Small intestine (tissue), 7 donors: Measurements from ENCODE around the gene PIGL. TPM values are rescaled to one million over a fixed set of nuclear protein-coding genes. Genes with fewer than 3 reads are reported as not detected.

ENCODE experiments used
- DNase-seq, 2 donors: peaks; one replicate each; pipeline versions ENCODE4 v3.0.0 to v3.0.0-alpha.2; 2013
- FAIRE-seq: peaks from 2 replicates; lab custom pipeline; 2012; peaks lifted over from hg19 to GRCh38; lab: Jason Lieb, UNC
- H3K27ac ChIP-seq, 3 donors: one replicate each; pipeline ENCODE4 v1.5.1; 2013; ENCODE audit warnings: low read length in 2 of 3, mild to moderate bottlenecking in 2 of 3, control low read depth in 1 of 3, inconsistent platforms in 1 of 3, low read depth in 1 of 3, moderate library complexity in 1 of 3
- H3K27me3 ChIP-seq, 3 donors: one replicate each; pipeline ENCODE4 v1.6.1; 2013; ENCODE audit warnings: low read length in 3 of 3, inconsistent platforms in 1 of 3; ENCODE audit not compliant: control insufficient read depth in 3 of 3, insufficient read depth in 3 of 3
- H3K36me3 ChIP-seq, 3 donors: one replicate each; pipeline ENCODE4 v1.6.1; 2013; ENCODE audit warnings: low read length in 3 of 3, inconsistent platforms in 1 of 3, low read depth in 1 of 3, mild to moderate bottlenecking in 1 of 3, moderate library complexity in 1 of 3; ENCODE audit not compliant: control insufficient read depth in 3 of 3, insufficient read depth in 2 of 3
- H3K4me1 ChIP-seq, 3 donors: one replicate each; pipeline ENCODE4 v1.6.1; 2013; ENCODE audit warnings: low read length in 2 of 3, inconsistent platforms in 1 of 3, low read depth in 1 of 3, mild to moderate bottlenecking in 1 of 3, moderate library complexity in 1 of 3; ENCODE audit not compliant: control insufficient read depth in 3 of 3, insufficient read depth in 2 of 3
- H3K4me3 ChIP-seq, 3 donors: one replicate each; pipeline ENCODE4 v1.5.1; 2013; ENCODE audit warnings: low read length in 3 of 3, control low read depth in 1 of 3, inconsistent platforms in 1 of 3, low read depth in 1 of 3, mild to moderate bottlenecking in 1 of 3, moderate library complexity in 1 of 3
- H3K9me3 ChIP-seq, 2 donors: one replicate each; pipeline ENCODE4 v1.6.1; 2013; ENCODE audit warnings: low read depth in 1 of 2, low read length in 1 of 2; ENCODE audit not compliant: control insufficient read depth in 2 of 2, insufficient read depth in 1 of 2
- WGBS, 3 donors: extraction: QIAGEN DNeasy Blood & Tissue Kit; methylation state at CpG; one replicate each; pipeline ENCODE4 v1.1.7; 2013; 5-methylcytosine and 5-hydroxymethylcytosine counted together
- polyA plus RNA-seq, 4 donors: library from polyadenylated mRNA; stranded (reverse) in 3 of 4; unstranded in 1 of 4; fragments of 200-250 nt in 3 of 4; fragments of 120-200 nt in 1 of 4; gene quantifications; one replicate each; pipeline versions ENCODE4 v1.2.1 to v1.2.3, GENCODE V29; 2013
- donor health status: healthy with polysubstance abuse.
- donor health status: control.
- donor health status: control.
- donor health status: Bipolar disorder and iron deficiency.
- donor health status: healthy.

Gene PIGL
- polyA plus RNA-seq, 4 donors, result 19.0 to 43.1 (median 25.9) TPM

DNA sequence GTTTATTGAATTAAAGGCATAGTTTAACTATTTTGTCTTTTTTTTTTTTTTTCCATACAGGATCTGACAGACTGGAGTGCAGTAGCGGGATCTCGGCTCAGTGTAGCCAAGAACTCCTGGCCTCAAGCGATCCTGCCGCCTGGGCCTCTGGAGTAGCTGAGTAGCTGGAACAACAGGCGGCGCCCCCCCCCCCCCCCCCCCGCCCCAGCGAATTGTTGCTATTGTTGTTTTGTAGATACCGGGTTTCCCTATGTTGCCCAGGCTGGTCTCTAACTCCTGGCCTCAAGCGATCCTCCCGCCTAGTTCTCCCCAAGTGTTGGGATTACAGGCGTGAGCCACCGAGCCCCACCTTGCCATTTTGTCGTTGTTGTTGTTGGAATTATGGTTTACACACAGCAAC, 137.6 kb downstream of the PIGL start:
- no peak for FAIRE-seq
- H3K27me3 ChIP-seq, result no peaks in the 10 kb centered on the region
- WGBS, 3 donors, result 91 to 98% (median 95%) methylated on average over 12 to 14 of the region's 14 CpGs

DNA sequence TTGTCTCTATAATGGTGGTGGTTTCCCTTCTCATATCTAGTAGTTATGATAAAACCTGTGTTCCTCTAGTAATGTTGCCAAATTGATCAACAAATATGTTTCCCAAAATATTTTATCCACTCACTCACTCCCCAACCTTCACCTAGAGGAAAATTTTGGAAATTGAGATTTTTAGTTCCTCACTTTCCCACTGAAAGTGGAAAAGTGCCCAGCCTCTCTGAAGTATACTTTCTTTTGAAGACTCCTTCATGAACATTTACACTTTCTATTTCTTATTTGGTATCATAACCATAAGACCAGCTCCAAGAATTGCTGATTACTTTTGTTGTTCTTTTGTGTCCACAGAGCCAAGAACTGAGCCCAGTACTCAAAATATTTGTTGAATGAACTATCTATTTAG, 141.4 kb downstream of the PIGL start:
- no peaks in the 10 kb centered on the region for H3K36me3 ChIP-seq
- no peak for FAIRE-seq
- H3K4me3 ChIP-seq, result no peak overlapping the region
- no peaks in the 10 kb centered on the region for H3K4me1 ChIP-seq
- H3K27me3 ChIP-seq, result no peaks in the 10 kb centered on the region
- no peak overlapping the region for H3K27ac ChIP-seq
- no peak for DNase-seq
- H3K9me3 ChIP-seq, result no peaks in the 10 kb centered on the region

More for the DNA sequence above, 137.6 kb downstream of the PIGL start:
- Histone ChIP-seq H3K4me3 (no peak overlapping the region), H3K36me3 (peaks cover 0 to 8% (median 0%) of the 10 kb centered on the region in 3 donors), H3K27ac (no peak overlapping the region), H3K4me1 (peaks cover 0 to 2% (median 0%) of the 10 kb centered on the region in 3 donors), H3K9me3 (peaks cover 0 to 2% of the 10 kb centered on the region in 2 donors)
- DNase-seq, result no peak

DNA sequence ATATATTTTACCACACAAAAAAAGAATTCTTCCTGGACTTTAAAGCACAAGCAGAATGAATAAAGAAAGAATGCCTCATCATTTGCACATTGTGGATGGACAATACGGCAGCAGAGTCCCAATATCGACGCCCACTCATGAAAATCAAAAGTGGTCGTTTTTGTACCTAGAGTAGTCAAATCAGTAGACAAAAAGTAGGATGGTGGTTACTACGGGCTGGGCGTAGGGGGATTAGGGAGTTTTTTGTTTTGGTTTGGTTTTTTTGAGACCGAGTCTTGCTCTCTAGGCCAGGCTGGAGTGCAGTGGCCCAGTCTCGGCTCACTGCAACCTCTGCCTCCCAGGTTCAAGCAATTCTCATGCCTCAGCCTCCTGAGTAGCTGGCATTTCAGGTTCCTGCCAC, 144.9 kb downstream of the PIGL start:
- Histone ChIP-seq H3K36me3 (no peaks in the 10 kb centered on the region), H3K27me3 (no peaks in the 10 kb centered on the region), H3K4me1 (peaks cover 0 to 10% (median 0%) of the 10 kb centered on the region in 3 donors), H3K27ac (no peak overlapping the region), H3K9me3 (no peaks in the 10 kb centered on the region), H3K4me3 (no peak overlapping the region)
- WGBS, 3 donors, result 78 to 92% (median 86%) methylated on average over 8 of the region's 8 CpGs
- FAIRE-seq (no peak), DNase-seq (no peak)

DNA sequence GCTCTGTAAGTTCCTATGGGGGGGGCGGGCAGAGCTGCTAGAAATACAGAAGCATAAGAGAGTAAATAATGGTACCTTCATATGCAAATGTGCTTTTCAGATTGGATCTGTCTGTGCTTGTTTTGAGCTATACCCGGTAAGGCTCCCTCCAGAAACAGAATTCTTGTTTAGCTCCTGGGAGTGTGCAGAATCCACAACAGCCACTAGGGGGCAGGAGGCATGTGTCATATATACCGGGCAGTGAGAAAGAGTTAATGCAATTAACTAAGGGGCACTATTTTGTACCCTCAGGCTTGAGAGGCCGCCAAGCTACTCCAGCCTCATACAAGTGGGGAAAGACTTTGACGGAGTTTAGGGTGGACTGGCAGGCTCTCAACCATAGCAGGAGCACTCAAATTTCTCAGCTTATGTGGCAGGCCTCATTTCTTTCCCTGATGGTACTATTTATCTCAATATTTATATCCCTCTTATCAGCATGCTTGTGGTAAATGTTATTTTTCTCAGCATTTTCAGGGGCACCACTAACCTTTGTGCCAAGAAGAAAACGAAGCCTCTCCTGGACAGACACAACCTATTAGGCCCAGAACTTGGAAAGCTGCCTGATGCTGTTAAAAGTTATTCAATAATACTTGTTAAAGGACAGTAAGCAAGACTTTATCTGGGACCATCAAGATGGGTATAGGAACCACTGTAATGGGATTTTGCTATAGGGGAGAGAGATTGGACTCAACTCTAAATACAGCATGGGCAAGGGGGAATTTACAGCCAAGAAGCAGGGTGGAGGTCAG, 146.9 kb downstream of the PIGL start:
- 4 to 14% (median 12%) methylated on average over 6 of the region's 6 CpGs for WGBS, 3 donors

DNA sequence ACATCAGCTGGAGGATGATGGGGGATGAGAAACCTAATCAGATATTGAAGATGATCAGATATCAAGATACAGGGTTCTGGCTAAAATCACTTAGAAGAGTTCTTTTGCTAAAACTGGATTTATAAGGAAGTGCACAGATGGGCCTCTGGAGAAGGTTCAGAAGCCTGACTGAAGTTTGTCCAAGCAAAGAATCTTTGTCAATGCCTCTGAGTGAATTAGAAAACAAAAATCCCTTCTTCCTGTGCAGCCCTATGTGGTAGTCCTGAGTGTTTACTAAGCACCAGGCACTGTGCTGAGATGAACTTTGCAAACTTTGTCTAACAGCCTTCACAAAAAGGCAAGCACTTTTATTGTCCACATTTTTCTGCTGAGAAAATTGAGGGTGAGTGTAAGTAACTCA, 147.6 kb downstream of the PIGL start:
- Histone ChIP-seq H3K4me1 (peaks cover 0 to 10% (median 0%) of the 10 kb centered on the region in 3 donors), H3K27ac (no peak overlapping the region), H3K27me3 (no peaks in the 10 kb centered on the region), H3K36me3 (no peaks in the 10 kb centered on the region), H3K4me3 (no peak overlapping the region), H3K9me3 (no peaks in the 10 kb centered on the region)
- DNase-seq (no peak), FAIRE-seq (no peak)

More for the DNA sequence above, 146.9 kb downstream of the PIGL start:
- peaks cover 0 to 10% (median 0%) of the 10 kb centered on the region in 3 donors for H3K4me1 ChIP-seq
- no peaks in the 10 kb centered on the region for H3K27me3 ChIP-seq
- H3K27ac ChIP-seq, result peak overlapping the region in 1 of 3 donors; percentile 48
- FAIRE-seq (no peak), DNase-seq (peak; percentile 77 to 86)
- H3K9me3 ChIP-seq, result no peaks in the 10 kb centered on the region
- H3K4me3 ChIP-seq, result no peak overlapping the region
- H3K36me3 ChIP-seq, result no peaks in the 10 kb centered on the region

DNA sequence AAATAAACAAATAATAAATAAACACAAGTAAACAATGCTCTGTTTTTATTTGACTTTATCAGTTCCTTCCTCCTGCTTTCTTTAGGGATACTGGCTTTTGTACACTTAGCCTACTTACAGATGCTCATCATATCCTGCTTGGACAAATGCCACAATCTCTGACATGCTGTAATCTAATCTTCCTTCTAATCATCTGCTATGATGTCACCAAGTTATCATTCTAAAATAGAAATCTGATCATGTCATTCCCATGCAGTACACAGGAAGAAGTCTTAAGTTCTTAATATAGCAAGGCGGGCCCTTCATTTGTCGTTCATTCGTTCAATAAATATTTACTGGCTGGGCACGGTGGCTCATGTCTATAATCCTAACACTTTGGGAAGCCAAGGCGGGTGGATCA, 154.7 kb downstream of the PIGL start:
- Histone ChIP-seq H3K9me3 (no peaks in the 10 kb centered on the region), H3K4me3 (no peak overlapping the region), H3K27me3 (no peaks in the 10 kb centered on the region), H3K27ac (no peak overlapping the region), H3K4me1 (peaks cover 0 to 4% (median 0%) of the 10 kb centered on the region in 3 donors), H3K36me3 (no peaks in the 10 kb centered on the region)
- 60 to 61% (median 61%) methylated on average over 5 of the region's 5 CpGs for WGBS, 3 donors
- no peak for DNase-seq
- FAIRE-seq, result no peak

DNA sequence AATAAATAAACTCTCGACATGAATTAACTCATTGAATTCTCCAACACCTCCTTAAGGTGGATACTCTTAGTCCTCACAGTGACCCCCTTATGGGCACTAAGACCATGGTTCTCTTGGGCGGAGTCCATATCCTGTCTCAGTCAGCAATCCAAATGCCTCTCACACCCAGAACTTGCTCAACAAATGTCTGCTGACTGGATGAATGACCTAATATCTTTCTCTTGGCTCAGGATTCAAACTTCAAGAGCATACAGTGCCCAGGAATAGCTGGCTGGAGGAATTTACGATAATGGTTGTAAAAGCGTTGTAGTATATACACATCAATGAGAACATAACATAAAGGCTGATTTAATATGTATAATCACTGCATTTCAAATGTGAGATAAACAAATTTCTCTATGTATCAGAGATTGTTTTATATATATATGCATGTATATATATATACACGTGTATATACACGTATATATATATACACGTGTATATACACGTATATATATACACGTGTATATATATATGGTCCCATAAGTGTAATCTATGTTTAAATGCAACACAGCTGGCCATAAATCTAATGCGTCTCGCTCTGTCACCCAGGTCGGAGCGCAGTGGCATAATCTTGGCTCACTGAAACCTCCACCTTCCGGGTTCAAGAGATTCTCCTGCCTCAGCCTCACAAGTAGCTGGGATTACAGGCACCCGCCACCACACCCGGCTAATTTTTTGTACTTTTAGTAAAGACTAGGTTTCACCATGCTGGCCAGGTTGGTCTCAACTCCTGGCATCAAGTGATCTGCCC, 157.3 kb downstream of the PIGL start:
- WGBS, 3 donors, result 82 to 87% (median 86%) methylated on average over 16 of the region's 16 CpGs
- Histone ChIP-seq H3K36me3 (no peaks in the 10 kb centered on the region), H3K9me3 (no peaks in the 10 kb centered on the region), H3K4me1 (peaks cover 0 to 4% (median 0%) of the 10 kb centered on the region in 3 donors), H3K27me3 (no peaks in the 10 kb centered on the region), H3K27ac (peak overlapping the region in 1 of 3 donors; percentile 46), H3K4me3 (no peak overlapping the region)
- no peak for FAIRE-seq
- peak; percentile 60 to 80 for DNase-seq
